NB4 (cell line): ENCODE data around the gene SCGB3A1.

ENCODE experiments used
- DNase-seq: peaks from one replicate; pipeline ENCODE4 v3.0.0; 2010; ENCODE audit warnings: low read depth
- H3K4me3 ChIP-seq: one replicate; pipeline ENCODE4 v1.5.1; 2011; ENCODE audit warnings: mild to moderate bottlenecking, low read depth, low read length, moderate library complexity
- CTCF ChIP-seq: IDR thresholded peaks from one replicate; pipeline ENCODE4 v1.5.1; 2012; ENCODE audit warnings: low read depth, low read length
- MAX ChIP-seq: IDR thresholded peaks from 2 replicates; pipeline ENCODE4 v1.6.1; 2011; ENCODE audit warnings: low read depth, low read length
- MYC ChIP-seq: IDR thresholded peaks from 2 replicates; pipeline ENCODE4 v1.6.1; 2011; ENCODE audit warnings: low read depth, low read length
- POLR2A ChIP-seq: IDR thresholded peaks from 2 replicates; pipeline ENCODE4 v1.6.1; 2011; ENCODE audit warnings: mild to moderate bottlenecking; ENCODE audit not compliant: insufficient read length; ENCODE audit errors: extremely low read depth

The SCGB3A1 gene

GRCh38 chr5:180595046-180595379 lies 3.7 kb upstream of the SCGB3A1 start:
- H3K4me3 ChIP-seq, result no peak overlapping the region
- DNase-seq, result no peak
- TF ChIP-seq MYC (no peak), POLR2A (no peak), MAX (no peak), CTCF (no peak)

DNA sequence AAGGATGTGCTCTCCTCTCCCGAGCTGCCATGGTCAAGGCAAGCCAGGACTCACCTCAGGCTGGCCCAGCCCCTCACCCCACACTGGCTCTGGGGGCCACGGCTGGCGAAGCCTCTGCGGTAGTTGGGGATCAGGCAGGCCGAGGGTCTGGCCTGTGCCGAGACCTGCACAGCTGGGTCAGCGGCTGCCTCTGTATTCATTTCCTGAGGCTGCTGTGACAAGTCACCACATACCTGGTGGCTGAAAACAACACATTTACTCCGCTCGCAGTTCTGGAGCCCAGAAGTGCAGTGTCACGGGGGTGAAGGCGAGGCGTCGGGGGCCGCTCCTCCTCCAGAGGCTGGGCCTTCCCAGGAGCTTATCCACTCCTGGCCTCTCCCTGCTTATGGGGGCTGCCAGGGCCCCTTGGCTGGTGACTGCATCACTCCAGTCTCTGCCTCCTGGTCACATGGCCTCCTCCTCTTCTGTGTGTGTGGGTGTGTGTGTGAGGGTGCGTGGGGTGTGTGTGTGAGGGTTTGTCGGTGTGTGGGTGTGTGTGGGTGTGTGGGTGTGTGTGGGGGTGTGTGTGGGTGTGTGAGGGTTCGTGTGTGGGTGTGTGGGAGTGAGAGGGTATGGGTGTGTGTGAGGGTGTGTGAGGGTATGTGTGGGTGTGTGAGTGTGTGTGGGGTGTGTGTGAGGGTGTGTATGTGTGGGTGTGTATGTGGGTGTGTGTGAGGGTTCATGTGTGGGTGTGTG lies 3.2 kb upstream of the SCGB3A1 start:
- TF ChIP-seq MYC, result no peak
- TF ChIP-seq CTCF, result no peak
- no peak for TF ChIP-seq POLR2A
- no peak for TF ChIP-seq MAX
- DNase-seq, result no peak
- H3K4me3 ChIP-seq, result no peak overlapping the region

DNA sequence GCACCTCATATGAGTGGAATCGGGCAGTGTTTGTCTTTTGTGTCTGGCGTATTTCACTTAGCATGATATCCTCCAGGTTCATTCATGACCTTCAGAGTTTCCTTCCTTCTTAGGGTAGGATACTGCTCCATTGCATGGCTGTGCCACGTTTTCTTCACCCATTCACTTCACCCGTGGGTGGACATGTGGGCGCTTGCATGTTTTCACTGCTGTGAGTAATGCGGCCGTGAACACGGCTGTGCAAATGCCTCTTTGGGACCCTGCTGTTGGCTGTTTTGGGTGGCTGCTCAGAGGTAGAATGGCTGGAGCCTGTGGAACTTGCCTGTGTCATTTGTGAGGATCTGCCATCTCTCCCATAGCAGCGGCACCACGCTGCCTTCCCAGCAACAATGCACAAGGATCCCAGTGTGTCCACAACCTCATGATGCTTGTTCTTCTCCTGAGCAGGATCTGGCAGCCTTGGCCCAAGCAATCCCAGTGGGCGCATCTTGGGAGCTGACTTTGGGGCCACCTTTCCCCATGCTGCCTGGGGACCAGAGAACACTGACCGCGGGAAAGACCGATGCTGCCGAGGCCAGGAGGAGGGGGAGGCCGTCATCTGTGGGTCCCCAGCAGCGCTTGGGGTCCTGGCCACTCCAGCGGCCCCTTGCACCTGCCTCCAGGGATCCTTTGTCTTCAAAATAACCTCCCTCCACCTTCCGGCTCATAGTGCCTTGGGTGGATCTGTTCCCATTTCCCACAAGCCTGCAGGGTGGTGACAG lies 2.3 kb upstream of the SCGB3A1 start:
- TF ChIP-seq MYC (no peak), CTCF (no peak), MAX (no peak), POLR2A (no peak)
- no peak for DNase-seq
- no peak overlapping the region for H3K4me3 ChIP-seq

- peak; percentile 44 for DNase-seq
- H3K4me3 ChIP-seq, result no peak overlapping the region
- TF ChIP-seq MAX (no peak), POLR2A (no peak), CTCF (no peak), MYC (no peak)
These were observed 877 bp upstream of the SCGB3A1 start for GRCh38 chr5:180592176-180592575.

GRCh38 chr5:180590543-180591310 lies 572 bp downstream of the SCGB3A1 start:
- no peak for TF ChIP-seq MAX
- no peak for TF ChIP-seq MYC
- no peak for TF ChIP-seq CTCF
- TF ChIP-seq POLR2A, result no peak
- no peak overlapping the region for H3K4me3 ChIP-seq
- no peak for DNase-seq
